GM18505 (cell line): Measurements from ENCODE around the gene ZNF480.
"Not testable (repeated sequence)": the region's sequence is repeated elsewhere in the genome, so short reads cannot be mapped to it uniquely, and the experiment has no call there.

Experiments
- ATAC-seq: cut with Tn5 transposase; IDR thresholded peaks from one replicate; pipeline ENCODE4 v1.9.1; 2021; ENCODE audit not compliant: unreplicated experiment
- POLR2A ChIP-seq: IDR thresholded peaks from 4 replicates; pipeline ENCODE4 v1.6.1; 2011; ENCODE audit warnings: borderline replicate concordance; ENCODE audit not compliant: insufficient read depth, insufficient read length; ENCODE audit errors: extremely low read depth

ZNF480 gene

GRCh38 chr19:52296773-52297600 is at the start of gene ZNF480:
Gene ZNF480 (plus strand): TSS chr19:52297169. CDS start chr19:52300413, 3,244 bp downstream.
- ATAC-seq = peak; percentile 67

GRCh38 chr19:52248241-52248640 is 48.7 kb upstream of the ZNF480 start:
- no peak for TF ChIP-seq POLR2A
- ATAC-seq = no peak

More at GRCh38 chr19:52296773-52297600, at the start of gene ZNF480:
- TF ChIP-seq POLR2A = peak; percentile 84

- no peak for TF ChIP-seq POLR2A
- ATAC-seq = no peak
Observed at GRCh38 chr19:52258426-52258825, 38.5 kb upstream of the ZNF480 start.

- not testable (repeated sequence) for ATAC-seq
Observed at GRCh38 chr19:52265556-52265955, 31.4 kb upstream of the ZNF480 start.

GRCh38 chr19:52269338-52270261 is 27.4 kb upstream of the ZNF480 start, which contains the start of gene ZNF766:
Gene ZNF766 (plus strand): TSS chr19:52269587. CDS start chr19:52269614, 27 bp downstream.
- peak; percentile 96 for ATAC-seq
- TF ChIP-seq POLR2A = peak; percentile 93

GRCh38 chr19:52270266-52270885 is 26.6 kb upstream of the ZNF480 start:
- TF ChIP-seq POLR2A = no peak
- no peak for ATAC-seq

GRCh38 chr19:52273301-52273700 is 23.7 kb upstream of the ZNF480 start:
- ATAC-seq = no peak
- TF ChIP-seq POLR2A = no peak

- no peak for ATAC-seq
- no peak for TF ChIP-seq POLR2A
Observed at GRCh38 chr19:52274191-52274590, 22.8 kb upstream of the ZNF480 start.

GRCh38 chr19:52275988-52276387 is 21.0 kb upstream of the ZNF480 start:
- TF ChIP-seq POLR2A = no peak
- no peak for ATAC-seq

GRCh38 chr19:52277471-52277870 is 19.5 kb upstream of the ZNF480 start:
- ATAC-seq = no peak

GRCh38 chr19:52286256-52286655 is 10.7 kb upstream of the ZNF480 start:
- no peak for ATAC-seq

More at GRCh38 chr19:52277471-52277870, 19.5 kb upstream of the ZNF480 start:
- no peak for TF ChIP-seq POLR2A

GRCh38 chr19:52291781-52292180 is 5.2 kb upstream of the ZNF480 start:
- no peak for ATAC-seq
- no peak for TF ChIP-seq POLR2A

More at GRCh38 chr19:52286256-52286655, 10.7 kb upstream of the ZNF480 start:
- no peak for TF ChIP-seq POLR2A

GRCh38 chr19:52292946-52293345 is 4.0 kb upstream of the ZNF480 start:
- not testable (repeated sequence) for ATAC-seq
